DOHH2 (cell line): ENCODE results near the gene ATP5MC2.

ENCODE experiments used
- CTCF ChIP-seq: fragments of 200-600 bp; sonication (generic); IDR thresholded peaks from one replicate; pipeline ENCODE4 v1.5.1; 2014; ENCODE audit warnings: antibody characterized with exemption, mild to moderate bottlenecking, low read depth, low read length; ENCODE audit not compliant: poor library complexity, severe bottlenecking
- EZH2phosphoT487 ChIP-seq: fragments of 200-600 bp; sonication (generic); IDR thresholded peaks from 2 replicates; pipeline ENCODE4 v1.6.1; 2017; ENCODE audit warnings: borderline replicate concordance, mild to moderate bottlenecking, antibody characterized with exemption, low read length, moderate library complexity, mixed read lengths

GRCh38 chr12:53624956-53625355 is 50.9 kb downstream of the ATP5MC2 start:
- TF ChIP-seq CTCF = no peak
- no peak for TF ChIP-seq EZH2phosphoT487
